ENCODE measurements around the gene RFXANK. TPM values are rescaled to one million over a fixed set of nuclear protein-coding genes. Genes with fewer than 3 reads are reported as not detected.

RFXANK gene
- total RNA-seq, 1 donor from 2014 or later, result 20.2 TPM

- no peaks in the 10 kb centered on the region for H3K36me3 ChIP-seq
- H3K9me3 ChIP-seq, result no peaks in the 10 kb centered on the region
- no peak overlapping the region for H3K27ac ChIP-seq
- H3K27me3 ChIP-seq, result no peaks in the 10 kb centered on the region
- no peaks in the 10 kb centered on the region for H3K4me1 ChIP-seq
- no peak overlapping the region for H3K4me3 ChIP-seq
- TF ChIP-seq, protein P1, sequence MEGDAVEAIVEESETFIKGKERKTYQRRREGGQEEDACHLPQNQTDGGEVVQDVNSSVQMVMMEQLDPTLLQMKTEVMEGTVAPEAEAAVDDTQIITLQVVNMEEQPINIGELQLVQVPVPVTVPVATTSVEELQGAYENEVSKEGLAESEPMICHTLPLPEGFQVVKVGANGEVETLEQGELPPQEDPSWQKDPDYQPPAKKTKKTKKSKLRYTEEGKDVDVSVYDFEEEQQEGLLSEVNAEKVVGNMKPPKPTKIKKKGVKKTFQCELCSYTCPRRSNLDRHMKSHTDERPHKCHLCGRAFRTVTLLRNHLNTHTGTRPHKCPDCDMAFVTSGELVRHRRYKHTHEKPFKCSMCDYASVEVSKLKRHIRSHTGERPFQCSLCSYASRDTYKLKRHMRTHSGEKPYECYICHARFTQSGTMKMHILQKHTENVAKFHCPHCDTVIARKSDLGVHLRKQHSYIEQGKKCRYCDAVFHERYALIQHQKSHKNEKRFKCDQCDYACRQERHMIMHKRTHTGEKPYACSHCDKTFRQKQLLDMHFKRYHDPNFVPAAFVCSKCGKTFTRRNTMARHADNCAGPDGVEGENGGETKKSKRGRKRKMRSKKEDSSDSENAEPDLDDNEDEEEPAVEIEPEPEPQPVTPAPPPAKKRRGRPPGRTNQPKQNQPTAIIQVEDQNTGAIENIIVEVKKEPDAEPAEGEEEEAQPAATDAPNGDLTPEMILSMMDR (IDR thresholded peaks at IDR 0.05), result no peak
- intact Hi-C loops (cut with DNase I), result no loop called here
- no peak for DNase-seq (ENCODE audit: low spot score in 2 of 2)
These were observed 58.2 kb downstream of the RFXANK start for GRCh38 chr19:19250196-19250801.

Other genes with a start within 250 kb of the RFXANK start
- 23.6 TPM for gene SUGP2, start 158.7 kb upstream of the RFXANK start, total RNA-seq
- gene ARMC6, start 158.7 kb upstream of the RFXANK start, total RNA-seq, result 34.7 TPM
- gene SLC25A42, start 128.3 kb upstream of the RFXANK start, total RNA-seq, result 8.9 TPM
- gene TMEM161A, start 53.8 kb upstream of the RFXANK start, total RNA-seq, result 14.5 TPM
- gene MEF2B, start 22.0 kb upstream of the RFXANK start, total RNA-seq, result not detected
- gene BORCS8, start 106 bp upstream of the RFXANK start, total RNA-seq, result 26.9 TPM
- 16.5 TPM for gene NR2C2AP, start 11.2 kb downstream of the RFXANK start, total RNA-seq
- not detected for gene NCAN, start 19.7 kb downstream of the RFXANK start, total RNA-seq
- gene TM6SF2, start 81.0 kb downstream of the RFXANK start, total RNA-seq, result 8.8 TPM
- gene SUGP1, start 128.3 kb downstream of the RFXANK start, total RNA-seq, result 42.9 TPM
- gene MAU2, start 128.6 kb downstream of the RFXANK start, total RNA-seq, result 41.2 TPM
- 63.3 TPM for gene GATAD2A, start 213.4 kb downstream of the RFXANK start, total RNA-seq